GM23248 (cell line): ENCODE measurements around the gene GPSM1. TPM values are rescaled to one million over a fixed set of nuclear protein-coding genes. Genes with fewer than 3 reads are reported as not detected.

Source experiments
- DNase-seq: peaks from one replicate; pipeline ENCODE4 v3.0.0-alpha.2; 2015
- H2AFZ ChIP-seq: fragments of 200-600 bp; sonication (generic); 2 replicates; pipeline ENCODE4 v1.6.1; 2016; ENCODE audit warnings: antibody characterized with exemption
- H3F3A ChIP-seq: fragments of 200-600 bp; sonication (generic); 2 replicates; pipeline ENCODE4 v1.6.1; 2016; ENCODE audit warnings: mild to moderate bottlenecking, antibody characterized with exemption, mixed run types; ENCODE audit not compliant: insufficient read depth
- H3K27ac ChIP-seq: fragments of 200-600 bp; sonication (generic); 2 replicates; pipeline ENCODE4 v1.5.1; 2016; ENCODE audit warnings: mild to moderate bottlenecking
- H3K27me3 ChIP-seq: fragments of 200-600 bp; sonication (generic); replicated peaks from 2 replicates; pipeline ENCODE4 v1.6.1; 2016; ENCODE audit warnings: mild to moderate bottlenecking; ENCODE audit not compliant: insufficient read depth
- H3K36me3 ChIP-seq: fragments of 200-600 bp; sonication (generic); 2 replicates; pipeline ENCODE4 v1.6.1; 2016; ENCODE audit warnings: low read depth, mild to moderate bottlenecking
- H3K4me1 ChIP-seq: fragments of 200-600 bp; sonication (generic); 2 replicates; pipeline ENCODE4 v1.6.1; 2016; ENCODE audit warnings: mild to moderate bottlenecking; ENCODE audit not compliant: insufficient read depth
- H3K4me2 ChIP-seq: fragments of 200-600 bp; sonication (generic); one replicate; pipeline ENCODE4 v1.6.1; 2016; ENCODE audit warnings: mild to moderate bottlenecking; ENCODE audit not compliant: unreplicated experiment
- H3K4me3 ChIP-seq: fragments of 200-600 bp; sonication (generic); 2 replicates; pipeline ENCODE4 v1.5.1; 2016; ENCODE audit warnings: mild to moderate bottlenecking
- H3K79me2 ChIP-seq: fragments of 200-600 bp; sonication (generic); 2 replicates; pipeline ENCODE4 v1.6.1; 2016; ENCODE audit warnings: mild to moderate bottlenecking; ENCODE audit not compliant: insufficient read depth
- H3K9ac ChIP-seq: fragments of 200-600 bp; sonication (generic); 2 replicates; pipeline ENCODE4 v1.6.1; 2016; ENCODE audit warnings: mild to moderate bottlenecking
- H3K9me2 ChIP-seq: fragments of 200-600 bp; sonication (generic); 2 replicates; pipeline ENCODE4 v1.6.1; 2016; ENCODE audit warnings: mixed run types, mild to moderate bottlenecking, moderate library complexity; ENCODE audit not compliant: insufficient read depth
- H3K9me3 ChIP-seq: fragments of 200-600 bp; sonication (generic); one replicate; pipeline ENCODE4 v1.6.1; 2017; ENCODE audit warnings: low read depth
- H4K20me1 ChIP-seq: fragments of 200-600 bp; sonication (generic); 2 replicates; pipeline ENCODE4 v1.6.0; 2016; ENCODE audit not compliant: insufficient read depth
- EZH2 ChIP-seq: fragments of 200-600 bp; sonication (generic); IDR thresholded peaks from 2 replicates; pipeline ENCODE4 v1.6.1; 2018; ENCODE audit warnings: antibody characterized with exemption, mild to moderate bottlenecking; ENCODE audit not compliant: insufficient read depth, poor library complexity, severe bottlenecking
- EZH2phosphoT487 ChIP-seq: fragments of 200-600 bp; sonication (generic); IDR thresholded peaks from 2 replicates; pipeline ENCODE4 v1.6.1; 2018; ENCODE audit warnings: antibody characterized with exemption, moderate library complexity, mild to moderate bottlenecking, low read depth; ENCODE audit not compliant: insufficient read depth
- WGBS, 2 experiments: methylation state at CpG; one replicate each; pipeline ENCODE4 v1.1.6; 2015 to 2017; ENCODE audit warnings: low lambda C conversion rate in 2 of 2, low coverage in 1 of 2; ENCODE audit errors: missing lambda C conversion rate in 2 of 2; 5-methylcytosine and 5-hydroxymethylcytosine counted together
- in situ Hi-C: fragments of 300-500 bp; cut with MboI; formaldehyde crosslinking; loops from 2 replicates; pipeline ENCODE4 v1.15.0; 2020
- polyA plus RNA-seq: library from polyadenylated mRNA; unstranded; fragments of >200 nt; fragmentation: Nextera tagmentation; extraction: Ambion mirVana; gene quantifications from 2 replicates; pipeline ENCODE4 v1.2.1, GENCODE V29; 2016
- total RNA-seq: library from RNA; depleted of rRNA; stranded (reverse); fragments of >200 nt; shearing (Covaris generic); gene quantifications from 2 replicates; pipeline ENCODE4 v1.2.3, GENCODE V29; 2014

The GPSM1 gene
- total and polyA plus RNA-seq, 2 experiments from 2014 or later: 13.7 to 57.1 TPM

DNA sequence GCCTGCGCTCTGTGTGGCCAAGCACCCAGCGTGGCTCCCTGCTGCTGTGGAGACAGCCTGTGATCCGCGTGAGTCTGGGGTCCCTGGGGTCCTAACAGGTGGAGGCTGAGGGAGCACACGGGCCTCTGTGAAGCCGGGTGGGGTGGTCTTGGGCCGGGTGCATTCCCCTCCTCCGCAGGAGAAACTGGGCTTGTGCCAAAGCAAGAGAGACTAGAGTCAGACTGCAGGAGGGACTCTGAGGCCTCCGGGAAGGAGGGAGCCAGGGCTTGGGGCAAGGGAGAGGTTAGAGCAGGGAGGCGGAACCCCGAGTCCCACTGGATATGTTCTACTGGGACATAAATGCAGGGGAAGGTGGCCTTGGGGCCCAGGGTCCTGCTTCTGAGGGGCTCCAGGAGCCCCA lies 25.7 kb downstream of the GPSM1 start:
- H4K20me1 ChIP-seq: no peaks in the 10 kb centered on the region
- H3F3A ChIP-seq: 0 out of 2 replicates have a peak, but pooled peaks cover 3% of the 10 kb centered on the region
- H3K27me3 ChIP-seq: no peaks in the 10 kb centered on the region
- H3K4me1 ChIP-seq: peaks cover 8% of the 10 kb centered on the region
- H2AFZ ChIP-seq: no peak overlapping the region
- H3K4me2 ChIP-seq: no peak overlapping the region
- no peaks in the 10 kb centered on the region for H3K79me2 ChIP-seq
- no peak overlapping the region for H3K9ac ChIP-seq
- TF ChIP-seq EZH2phosphoT487: no peak
- TF ChIP-seq EZH2: no peak
- no peak overlapping the region for H3K4me3 ChIP-seq
- DNase-seq: no peak
- no peak overlapping the region for H3K27ac ChIP-seq
- H3K36me3 ChIP-seq: no peaks in the 10 kb centered on the region
- H3K9me2 ChIP-seq: no peaks in the 10 kb centered on the region
- H3K9me3 ChIP-seq: no peaks in the 10 kb centered on the region
- in situ Hi-C loops: no loop called here
- WGBS, 2 experiments: 82 to 87% methylated on average over 9 to 11 of the region's 11 CpGs

DNA sequence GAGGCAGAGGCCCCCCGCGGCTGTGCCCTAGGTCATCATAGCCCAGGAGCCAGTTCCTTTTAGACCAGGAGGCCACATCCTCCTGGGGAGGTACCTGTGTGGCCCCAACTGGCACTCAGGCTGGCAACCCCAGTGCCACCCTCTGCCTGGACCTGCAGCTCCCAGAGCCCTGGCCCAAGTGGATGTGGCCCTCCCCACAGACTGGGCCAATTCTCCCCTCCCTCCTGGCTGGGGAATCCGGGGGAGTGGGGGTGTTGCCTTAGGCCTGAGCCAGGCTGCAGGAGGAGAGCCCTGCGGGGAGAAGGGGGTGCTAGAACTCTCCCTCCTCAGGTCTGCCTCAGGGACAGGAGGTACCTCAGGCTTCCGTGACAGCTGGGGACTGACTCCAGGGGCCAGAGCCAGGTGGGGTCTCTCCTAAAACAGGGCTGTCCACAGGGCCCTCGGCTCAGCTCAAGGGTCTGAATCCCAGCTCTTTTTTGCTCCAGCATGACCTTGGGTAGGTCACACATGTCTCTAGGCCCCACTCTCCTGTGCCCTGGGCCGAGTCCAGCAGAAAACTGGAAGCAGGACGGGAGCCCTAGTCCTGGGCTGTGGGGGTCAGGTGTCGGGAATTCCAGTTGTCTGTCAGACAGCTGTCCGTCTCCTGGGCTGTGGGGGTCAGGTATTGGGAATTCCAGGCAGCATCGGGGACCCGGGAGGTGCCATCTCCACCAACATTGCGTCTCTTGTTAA lies 26.6 kb downstream of the GPSM1 start:
- Histone ChIP-seq H3K9me3 (no peaks in the 10 kb centered on the region), H3K4me1 (peaks cover 8% of the 10 kb centered on the region), H3K79me2 (no peaks in the 10 kb centered on the region), H3K4me3 (no peak overlapping the region), H3F3A (0 out of 2 replicates have a peak, but pooled peaks cover 3% of the 10 kb centered on the region), H2AFZ (no peak overlapping the region), H3K36me3 (no peaks in the 10 kb centered on the region), H3K9ac (0 out of 2 replicates have a peak overlapping the region, but pooled peaks have one; percentile 0), H3K27me3 (no peaks in the 10 kb centered on the region), H4K20me1 (no peaks in the 10 kb centered on the region), H3K9me2 (no peaks in the 10 kb centered on the region), H3K4me2 (no peak overlapping the region), H3K27ac (peak overlapping the region; percentile 33; the same call in 1 of the 2 replicates)
- 77 to 80% methylated on average over 10 to 13 of the region's 13 CpGs for WGBS, 2 experiments
- in situ Hi-C loops: no loop called here
- no peak for DNase-seq
- no peak for TF ChIP-seq EZH2phosphoT487
- no peak for TF ChIP-seq EZH2

DNA sequence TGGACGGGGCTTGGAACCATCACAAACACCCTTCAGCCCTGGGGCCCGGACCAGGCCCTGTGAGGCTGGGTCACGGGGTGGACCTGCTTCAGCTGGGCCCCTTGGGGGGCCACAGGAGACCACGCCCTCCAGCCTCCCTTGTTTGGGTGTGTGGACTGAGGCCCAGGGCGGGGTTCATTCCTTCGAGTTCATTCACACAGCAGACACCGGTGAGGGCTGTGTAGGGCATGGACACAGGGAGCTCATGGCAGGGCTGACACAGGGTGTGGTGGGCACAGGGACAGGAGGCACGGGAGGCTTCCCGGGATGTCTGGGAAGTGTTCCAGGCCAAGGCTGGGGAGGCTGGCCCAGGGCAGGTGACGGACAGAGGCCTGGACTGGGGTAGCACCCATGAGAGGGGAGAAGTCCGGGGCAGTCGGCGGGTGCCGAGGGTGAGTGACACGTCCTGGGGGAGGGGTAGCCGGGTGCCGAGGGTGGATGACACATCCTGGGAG lies 27.3 kb downstream of the GPSM1 start:
- Histone ChIP-seq H3K79me2 (no peaks in the 10 kb centered on the region), H3K27me3 (no peaks in the 10 kb centered on the region), H3K27ac (peak overlapping the region; percentile 33; the same call in 1 of the 2 replicates), H3K4me2 (no peak overlapping the region), H3K36me3 (no peaks in the 10 kb centered on the region), H2AFZ (no peak overlapping the region), H3K9ac (0 out of 2 replicates have a peak overlapping the region, but pooled peaks have one; percentile 0), H3F3A (0 out of 2 replicates have a peak, but pooled peaks cover 3% of the 10 kb centered on the region), H3K4me1 (peaks cover 8% of the 10 kb centered on the region), H3K4me3 (no peak overlapping the region), H3K9me2 (no peaks in the 10 kb centered on the region), H4K20me1 (no peaks in the 10 kb centered on the region), H3K9me3 (no peaks in the 10 kb centered on the region)
- DNase-seq: peak; percentile 77
- 37 to 47% methylated on average over 16 to 17 of the region's 17 CpGs for WGBS, 2 experiments
- in situ Hi-C loops: no loop called here
- TF ChIP-seq EZH2phosphoT487 (no peak), EZH2 (no peak)

DNA sequence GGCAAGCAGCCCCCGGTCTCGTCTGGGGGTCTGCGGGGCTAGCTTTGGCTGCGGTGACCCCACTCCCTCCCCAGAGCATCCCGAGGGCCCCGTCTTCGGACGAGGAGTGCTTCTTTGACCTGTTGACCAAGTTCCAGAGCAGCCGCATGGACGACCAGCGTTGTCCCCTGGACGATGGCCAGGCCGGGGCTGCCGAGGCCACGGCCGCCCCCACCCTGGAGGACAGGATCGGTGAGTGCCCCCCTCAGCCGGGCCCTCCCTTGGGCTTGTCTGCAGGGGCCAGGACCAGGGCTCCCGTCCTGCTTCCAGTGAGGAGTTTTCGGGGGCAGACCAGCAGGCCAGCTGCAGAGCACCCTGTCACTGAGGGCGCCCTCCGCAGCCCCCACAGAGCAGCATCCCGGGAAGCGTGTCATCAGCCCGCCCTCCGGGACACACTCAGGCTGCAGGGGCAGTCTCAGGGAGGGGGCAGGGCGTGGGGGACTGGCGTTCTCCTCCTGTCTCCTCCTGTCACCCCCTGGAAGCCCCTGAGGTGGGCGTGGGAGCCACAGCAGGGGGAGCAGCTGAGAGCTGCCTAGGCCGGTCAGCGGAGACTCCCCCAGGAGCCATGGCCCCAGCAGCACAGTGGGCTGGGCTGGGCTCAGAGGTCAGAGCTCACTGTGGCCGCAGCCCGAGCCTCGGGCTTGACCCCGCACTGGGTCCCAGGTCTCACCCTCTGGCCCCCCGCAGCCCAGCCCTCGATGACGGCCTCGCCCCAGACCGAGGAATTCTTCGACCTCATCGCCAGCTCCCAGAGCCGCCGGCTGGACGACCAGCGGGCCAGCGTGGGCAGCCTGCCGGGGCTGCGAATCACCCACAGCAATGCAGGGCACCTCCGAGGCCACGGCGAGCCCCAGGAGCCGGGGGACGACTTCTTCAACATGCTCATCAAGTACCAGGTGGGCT lies 28.5 kb downstream of the GPSM1 start:
- Histone ChIP-seq H3K9ac (no peak overlapping the region), H3K9me2 (no peaks in the 10 kb centered on the region), H3F3A (0 out of 2 replicates have a peak, but pooled peaks cover 3% of the 10 kb centered on the region), H3K36me3 (no peaks in the 10 kb centered on the region), H3K4me3 (no peak overlapping the region), H3K9me3 (no peaks in the 10 kb centered on the region), H2AFZ (no peak overlapping the region), H3K4me2 (no peak overlapping the region), H3K4me1 (peaks cover 11% of the 10 kb centered on the region), H3K79me2 (no peaks in the 10 kb centered on the region), H4K20me1 (no peaks in the 10 kb centered on the region), H3K27me3 (no peaks in the 10 kb centered on the region), H3K27ac (no peak overlapping the region)
- TF ChIP-seq EZH2 (no peak), EZH2phosphoT487 (no peak)
- no peak for DNase-seq
- 91 to 92% methylated on average over 46 to 47 of the region's 54 CpGs for WGBS, 2 experiments
- in situ Hi-C loops: no loop called here
